Measurements from ENCODE around the gene MGMT.

GRCh38 chr10:129526943-129527342, 59.9 kb downstream of the MGMT start:
- TF ChIP-seq CTCF (IDR thresholded peaks at IDR 0.05 in 2 of 3, conservative IDR thresholded peaks at IDR 0.05 in 1 of 3; ENCODE audit: borderline replicate concordance in 1 of 3, insufficient read depth in 1 of 3, low read depth in 2 of 3, low read length in 2 of 3) (no peak), JUND (IDR thresholded peaks at IDR 0.05) (no peak), REST (IDR thresholded peaks at IDR 0.05; ENCODE audit: low read depth) (no peak), POLR2A (IDR thresholded peaks at IDR 0.05; ENCODE audit: borderline replicate concordance, extremely low read depth, insufficient read depth, insufficient read length) (no peak), SRF (IDR thresholded peaks at IDR 0.05; ENCODE audit: low read depth) (no peak), ATF3 (IDR thresholded peaks at IDR 0.05) (no peak), MAX (IDR thresholded peaks at IDR 0.05) (no peak), SIN3A (IDR thresholded peaks at IDR 0.05; ENCODE audit: low read depth) (no peak), ZNF274 (IDR thresholded peaks at IDR 0.05; ENCODE audit: low read depth, low read length) (no peak), EZH2phosphoT487 (IDR thresholded peaks at IDR 0.05; ENCODE audit: borderline replicate concordance) (no peak), EGR1 (IDR thresholded peaks at IDR 0.05; ENCODE audit: low read depth) (no peak)
